Effector memory CD4-positive, alpha-beta T cell (primary cell): ENCODE measurements around the gene PRORP.

Experiments
- DNase-seq, 3 donors: peaks; one replicate each; pipeline ENCODE4 v3.0.0-alpha.2; 2020
- H3K27ac ChIP-seq: 2 replicates; pipeline ENCODE4 v1.7.0; 2013; ENCODE audit warnings: mild to moderate bottlenecking, low read length, moderate library complexity; ENCODE audit not compliant: insufficient read depth, poor library complexity, severe bottlenecking
- H3K27me3 ChIP-seq: replicated peaks from 2 replicates; pipeline ENCODE4 v1.7.0; 2013; ENCODE audit warnings: mild to moderate bottlenecking, low read length; ENCODE audit not compliant: insufficient read depth, control insufficient read depth, poor library complexity, severe bottlenecking
- H3K36me3 ChIP-seq: 2 replicates; pipeline ENCODE4 v1.7.0; 2013; ENCODE audit warnings: mild to moderate bottlenecking, low read length, moderate library complexity; ENCODE audit not compliant: control insufficient read depth, insufficient read depth
- H3K4me1 ChIP-seq: 2 replicates; pipeline ENCODE4 v1.7.0; 2013; ENCODE audit warnings: low read length, mild to moderate bottlenecking; ENCODE audit not compliant: control insufficient read depth, insufficient read depth, poor library complexity, severe bottlenecking
- H3K4me3 ChIP-seq: 2 replicates; pipeline ENCODE4 v1.7.0; 2013; ENCODE audit warnings: low read length, low read depth, mild to moderate bottlenecking; ENCODE audit not compliant: insufficient read depth, poor library complexity, severe bottlenecking
- H3K9me3 ChIP-seq: 2 replicates; pipeline ENCODE4 v1.7.0; 2013; ENCODE audit warnings: mild to moderate bottlenecking, low read length, moderate library complexity; ENCODE audit not compliant: control insufficient read depth

The PRORP gene

GRCh38 chr14:35155962-35156361 is 33.6 kb downstream of the PRORP start:
- peak overlapping the region; percentile 0 for H3K27ac ChIP-seq
- H3K36me3 ChIP-seq: peaks cover 3% of the 10 kb centered on the region
- H3K4me1 ChIP-seq: peaks cover 15% of the 10 kb centered on the region
- DNase-seq: no peak
- no peaks in the 10 kb centered on the region for H3K27me3 ChIP-seq
- no peaks in the 10 kb centered on the region for H3K9me3 ChIP-seq
- H3K4me3 ChIP-seq: no peak overlapping the region

- Histone ChIP-seq H3K27ac (no peak overlapping the region), H3K27me3 (no peaks in the 10 kb centered on the region), H3K9me3 (no peaks in the 10 kb centered on the region), H3K36me3 (peaks cover 4% of the 10 kb centered on the region), H3K4me1 (peaks cover 21% of the 10 kb centered on the region), H3K4me3 (no peak overlapping the region)
- DNase-seq: no peak
Observed at GRCh38 chr14:35158491-35158890, 36.1 kb downstream of the PRORP start.

- no peak overlapping the region for H3K4me3 ChIP-seq
- H3K27ac ChIP-seq: no peak overlapping the region
- peaks cover 21% of the 10 kb centered on the region for H3K4me1 ChIP-seq
- no peak for DNase-seq
- peaks cover 5% of the 10 kb centered on the region for H3K36me3 ChIP-seq
- no peaks in the 10 kb centered on the region for H3K27me3 ChIP-seq
- no peaks in the 10 kb centered on the region for H3K9me3 ChIP-seq
Observed at GRCh38 chr14:35158951-35159653, 36.8 kb downstream of the PRORP start.

GRCh38 chr14:35159742-35160409 is 37.5 kb downstream of the PRORP start:
- no peak overlapping the region for H3K27ac ChIP-seq
- H3K36me3 ChIP-seq: peaks cover 8% of the 10 kb centered on the region
- H3K4me1 ChIP-seq: peaks cover 21% of the 10 kb centered on the region
- no peaks in the 10 kb centered on the region for H3K27me3 ChIP-seq
- no peak overlapping the region for H3K4me3 ChIP-seq
- DNase-seq: no peak
- no peaks in the 10 kb centered on the region for H3K9me3 ChIP-seq

- Histone ChIP-seq H3K4me1 (peaks cover 15% of the 10 kb centered on the region), H3K27me3 (no peaks in the 10 kb centered on the region), H3K9me3 (no peaks in the 10 kb centered on the region), H3K4me3 (no peak overlapping the region), H3K27ac (no peak overlapping the region), H3K36me3 (peaks cover 8% of the 10 kb centered on the region)
- peak in 2 of 3 donors; percentile 12 to 19 for DNase-seq
Observed at GRCh38 chr14:35161231-35161630, 38.9 kb downstream of the PRORP start.

- no peak for DNase-seq
- H3K27me3 ChIP-seq: no peaks in the 10 kb centered on the region
- H3K9me3 ChIP-seq: no peaks in the 10 kb centered on the region
- H3K4me3 ChIP-seq: no peak overlapping the region
- no peak overlapping the region for H3K27ac ChIP-seq
- H3K4me1 ChIP-seq: peaks cover 13% of the 10 kb centered on the region
- peaks cover 8% of the 10 kb centered on the region for H3K36me3 ChIP-seq
Observed at GRCh38 chr14:35163384-35163783, 41.0 kb downstream of the PRORP start.

- Histone ChIP-seq H3K4me3 (no peak overlapping the region), H3K4me1 (peaks cover 13% of the 10 kb centered on the region), H3K9me3 (no peaks in the 10 kb centered on the region), H3K27ac (no peak overlapping the region), H3K27me3 (no peaks in the 10 kb centered on the region), H3K36me3 (peaks cover 8% of the 10 kb centered on the region)
- DNase-seq: no peak
Observed at GRCh38 chr14:35164849-35165248, 42.5 kb downstream of the PRORP start.

GRCh38 chr14:35167496-35167895 is 45.1 kb downstream of the PRORP start:
- Histone ChIP-seq H3K36me3 (peaks cover 4% of the 10 kb centered on the region), H3K9me3 (no peaks in the 10 kb centered on the region), H3K27ac (no peak overlapping the region), H3K4me1 (no peaks in the 10 kb centered on the region), H3K27me3 (no peaks in the 10 kb centered on the region), H3K4me3 (no peak overlapping the region)
- DNase-seq: no peak
